GM12878 (cell line): ENCODE measurements around the gene CNPY1. TPM values are rescaled to one million over a fixed set of nuclear protein-coding genes. Genes with fewer than 3 reads are reported as not detected.

Source experiments
- ATAC-seq: fragments of 200-7000 bp; cut with Tn5 transposase; 3 replicates; pipeline ENCODE4 v1.9.1; 2020; ENCODE audit warnings: mild to moderate bottlenecking, moderate library complexity
- BruUV-seq: library from RNA; stranded (reverse); fragments of 400-500 nt; replicated peaks from 2 replicates; lab custom pipeline; 2021; lab: Mats Ljungman, UMichigan
- CTCF ChIA-PET: fragments of 300-600 bp; sonication (Branson Sonifier 250); formaldehyde crosslinking; extraction: SDS; loops from one replicate; lab custom pipeline; 2021; ENCODE audit warnings: inconsistent platforms; lab: Yijun Ruan, JAX
- POLR2A ChIA-PET: fragments of 350-600 bp; formaldehyde crosslinking; extraction: SDS; loops from one replicate; lab custom pipeline; 2021; ENCODE audit warnings: inconsistent platforms; lab: Charles Lee
- RAD21 ChIA-PET: fragments of 300-600 bp; sonication (Branson Sonifier 250); formaldehyde crosslinking; loops from one replicate; lab custom pipeline; 2023; ENCODE audit warnings: antibody characterized with exemption; ENCODE audit not compliant: unreplicated experiment; lab: Charles Lee
- SMC1A ChIA-PET: fragments of 300-600 bp; sonication (Branson Sonifier 250); formaldehyde crosslinking; loops from one replicate; lab custom pipeline; 2023; ENCODE audit not compliant: unreplicated experiment, uncharacterized antibody; lab: Charles Lee
- DNase-seq: peaks from one replicate; pipeline ENCODE4 v3.0.0-alpha.2; 2011; ENCODE audit warnings: low read depth, low spot score
- FAIRE-seq: peaks from 3 replicates; lab custom pipeline; 2011; peaks lifted over from hg19 to GRCh38; lab: Jason Lieb, UNC
- H2AFZ ChIP-seq: 2 replicates; pipeline ENCODE4 v1.6.0; 2011; ENCODE audit warnings: low read depth, low read length, control low read depth; ENCODE audit not compliant: control insufficient read depth
- H3K27ac ChIP-seq: 2 replicates; pipeline ENCODE4 v1.5.1; 2011; ENCODE audit warnings: control low read depth; ENCODE audit not compliant: control insufficient read depth, insufficient read depth
- H3K27me3 ChIP-seq, 2 experiments: replicated peaks in 1 of 2; 2 replicates each; pipeline versions ENCODE4 v1.6.0 to v1.6.1; 2011; ENCODE audit warnings: low read length in 1 of 2; ENCODE audit not compliant: control insufficient read depth in 2 of 2, insufficient read depth in 2 of 2
- H3K36me3 ChIP-seq, 2 experiments: 2 replicates each; pipeline ENCODE4 v1.5.1; 2011; ENCODE audit warnings: low read length in 1 of 2; ENCODE audit not compliant: control insufficient read depth in 2 of 2, insufficient read depth in 2 of 2
- H3K4me1 ChIP-seq: 2 replicates; pipeline ENCODE4 v1.6.1; 2011; ENCODE audit warnings: mild to moderate bottlenecking, low read length, moderate library complexity, mixed read lengths; ENCODE audit not compliant: control insufficient read depth, insufficient read depth
- H3K4me2 ChIP-seq: 2 replicates; pipeline ENCODE4 v1.6.0; 2011; ENCODE audit warnings: control low read depth; ENCODE audit not compliant: control insufficient read depth, insufficient read depth
- H3K4me3 ChIP-seq: fragments of 200-600 bp; sonication (generic); 2 replicates; pipeline ENCODE4 v1.5.1; 2016
- H3K79me2 ChIP-seq: 2 replicates; pipeline ENCODE4 v1.6.0; 2011; ENCODE audit warnings: low read length; ENCODE audit not compliant: control insufficient read depth, insufficient read depth
- H3K9ac ChIP-seq: 2 replicates; pipeline ENCODE4 v1.8.0; 2011; ENCODE audit warnings: low read length, control low read depth, mixed read lengths; ENCODE audit not compliant: control insufficient read depth, insufficient read depth
- H3K9me3 ChIP-seq: replicated peaks from 3 replicates; pipeline ENCODE4 v1.5.1; 2011; ENCODE audit warnings: mild to moderate bottlenecking, low read length; ENCODE audit not compliant: control insufficient read depth, insufficient read depth
- H4K20me1 ChIP-seq: 2 replicates; pipeline ENCODE4 v1.6.0; 2011; ENCODE audit not compliant: control insufficient read depth, insufficient read depth
- CHD2 ChIP-seq: IDR thresholded peaks from 2 replicates; pipeline ENCODE4 v1.6.1; 2011; ENCODE audit warnings: low read depth, low read length, improper control_type of control experiment, borderline replicate concordance
- EP300 ChIP-seq, 2 experiments: fragments of 150-350 bp in 1 of 2; IDR thresholded peaks; 2 replicates each; pipeline ENCODE4 v1.6.1; 2011 to 2012; ENCODE audit warnings: low read depth in 2 of 2, low read length in 2 of 2, borderline replicate concordance in 1 of 2, improper control_type of control experiment in 1 of 2, inconsistent platforms in 1 of 2; ENCODE audit not compliant: control insufficient read depth in 1 of 2
- FOXK2 ChIP-seq: fragments of 450-650 bp; IDR thresholded peaks from 2 replicates; pipeline ENCODE4 v1.6.1; 2017; ENCODE audit warnings: mild to moderate bottlenecking, moderate library complexity
- HDAC2 ChIP-seq: fragments of 200-600 bp; sonication (generic); IDR thresholded peaks from 2 replicates; pipeline ENCODE4 v1.6.1; 2017
- MYB ChIP-seq: fragments of 150-350 bp; IDR thresholded peaks from 2 replicates; pipeline ENCODE4 v1.6.1; 2014; ENCODE audit warnings: mild to moderate bottlenecking, low read depth, low read length, borderline replicate concordance
- PML ChIP-seq: IDR thresholded peaks from 2 replicates; pipeline ENCODE4 v1.6.1; 2012; ENCODE audit warnings: low read length, inconsistent platforms
- RCOR1 ChIP-seq: conservative IDR thresholded peaks from 2 replicates; pipeline ENCODE4 v1.6.1; 2012; ENCODE audit warnings: low read depth, low read length, improper control_type of control experiment
- SMAD5 ChIP-seq: IDR thresholded peaks from 2 replicates; pipeline ENCODE4 v1.6.1; 2016; ENCODE audit warnings: antibody characterized with exemption, low read depth
- SREBF2 ChIP-seq: IDR thresholded peaks from 2 replicates; pipeline ENCODE4 v1.6.1; 2012; ENCODE audit warnings: mild to moderate bottlenecking, low read length
- STAT3 ChIP-seq: IDR thresholded peaks from 2 replicates; pipeline ENCODE4 v1.6.1; 2011; ENCODE audit warnings: low read depth, low read length, improper control_type of control experiment
- TCF3 ChIP-seq: IDR thresholded peaks from 2 replicates; pipeline ENCODE4 v1.6.1; 2012; ENCODE audit warnings: low read depth, mild to moderate bottlenecking, low read length, borderline replicate concordance; ENCODE audit not compliant: insufficient read depth
- USF1 ChIP-seq: IDR thresholded peaks from 2 replicates; pipeline ENCODE4 v1.6.1; 2011; ENCODE audit warnings: borderline replicate concordance, low read depth, mild to moderate bottlenecking, moderate library complexity, mixed read lengths, low read length; ENCODE audit not compliant: insufficient read depth; ENCODE audit errors: extremely low read length
- WRNIP1 ChIP-seq: IDR thresholded peaks from 2 replicates; pipeline ENCODE4 v1.6.1; 2011; ENCODE audit warnings: low read depth, low read length, improper control_type of control experiment, borderline replicate concordance
- WGBS: methylation state at CpG from one replicate; pipeline ENCODE4 v1.1.6; 2016; ENCODE audit warnings: low lambda C conversion rate; ENCODE audit not compliant: insufficient replicate concordance, insufficient coverage; ENCODE audit errors: missing lambda C conversion rate; 5-methylcytosine and 5-hydroxymethylcytosine counted together
- in situ Hi-C: fragments of 300-500 bp; cut with MboI; formaldehyde crosslinking; loops from 9 replicates; pipeline ENCODE4 v1.14.3; 2018; ENCODE audit warnings: mixed read lengths
- intact Hi-C: fragments of 100-400 bp; cut with micrococcal nuclease; formaldehyde crosslinking; loops from one replicate; pipeline ENCODE4 v1.14.2; 2022; ENCODE audit not compliant: unreplicated experiment
- polyA plus RNA-seq, 11 experiments: library from polyadenylated mRNA; depleted of rRNA in 4 of 11; unstranded in 6 of 11; stranded (reverse) in 5 of 11; fragments of >200 nt; fragmentation: Nextera tagmentation in 4 of 11; fragmentation: Illumina TruSeq in 1 of 11; extraction: Ambion mirVana in 4 of 11; extraction: Trizol in 1 of 11; gene quantifications; 1 replicate in 1 of 11; 2 replicates in 10 of 11; pipeline versions ENCODE4 v1.2.1 to v1.2.3, GENCODE V29; 2011 to 2016; ENCODE audit warnings: inconsistent platforms in 2 of 11, missing spikeins in 2 of 11, low read depth in 1 of 11
- total RNA-seq, 4 experiments: library from RNA; depleted of rRNA in 3 of 4; stranded (reverse); fragments of >200 nt in 3 of 4; fragmentation: Illumina TruSeq in 1 of 4; extraction: Trizol in 1 of 4; gene quantifications; 2 replicates each; pipeline versions ENCODE4 v1.2.1 to v1.2.3, GENCODE V29; 2013 to 2021

Gene CNPY1
- total and polyA plus RNA-seq, 10 of the 15 experiments (the other 5 are each of a cell fraction or from before 2014, with no cell fraction given): not detected

GRCh38 chr7:155505422-155505793 is 41.0 kb downstream of the CNPY1 start:
- in situ Hi-C loops: no loop called here
- ChIA-PET POLR2A (no interaction called here), SMC1A (no interaction called here), RAD21 (no interaction called here), CTCF (no interaction called here)
- no peak overlapping the region for H2AFZ ChIP-seq
- no peak overlapping the region for H3K4me3 ChIP-seq
- no peaks in the 10 kb centered on the region; the same call in 2 of the 3 replicates for H3K9me3 ChIP-seq
- WGBS: 15% methylated on average over 3 of the region's 3 CpGs
- BruUV-seq: no TSS peak
- no peaks in the 10 kb centered on the region for H3K36me3 ChIP-seq
- H3K9ac ChIP-seq: no peak overlapping the region
- no peaks in the 10 kb centered on the region for H3K79me2 ChIP-seq
- H4K20me1 ChIP-seq: no peaks in the 10 kb centered on the region
- ATAC-seq (no peak), DNase-seq (no peak), FAIRE-seq (no peak)
- peaks cover 1 to 19% of the 10 kb centered on the region in 2 experiments for H3K27me3 ChIP-seq
- intact Hi-C loops: no loop called here
- TF ChIP-seq SMAD5 (no peak), WRNIP1 (no peak), MYB (no peak), TCF3 (no peak), HDAC2 (no peak), EP300 (IDR thresholded peaks at IDR 0.05; ENCODE audit: borderline replicate concordance in 1 of 2, control insufficient read depth in 1 of 2, low read depth in 2 of 2, low read length in 2 of 2) (no peak), FOXK2 (no peak), SREBF2 (no peak), USF1 (no peak), PML (no peak), RCOR1 (no peak), STAT3 (no peak), CHD2 (no peak)
- H3K4me2 ChIP-seq: no peak overlapping the region
- no peak overlapping the region for H3K27ac ChIP-seq
- H3K4me1 ChIP-seq: no peaks in the 10 kb centered on the region
